HG03565 (cell line): Measurements from ENCODE around the gene MID1.

Experiments
- ATAC-seq: cut with Tn5 transposase; IDR thresholded peaks from one replicate; pipeline ENCODE4 v1.9.1; 2021; ENCODE audit warnings: mild to moderate bottlenecking, moderate library complexity; ENCODE audit not compliant: unreplicated experiment

The MID1 gene

DNA sequence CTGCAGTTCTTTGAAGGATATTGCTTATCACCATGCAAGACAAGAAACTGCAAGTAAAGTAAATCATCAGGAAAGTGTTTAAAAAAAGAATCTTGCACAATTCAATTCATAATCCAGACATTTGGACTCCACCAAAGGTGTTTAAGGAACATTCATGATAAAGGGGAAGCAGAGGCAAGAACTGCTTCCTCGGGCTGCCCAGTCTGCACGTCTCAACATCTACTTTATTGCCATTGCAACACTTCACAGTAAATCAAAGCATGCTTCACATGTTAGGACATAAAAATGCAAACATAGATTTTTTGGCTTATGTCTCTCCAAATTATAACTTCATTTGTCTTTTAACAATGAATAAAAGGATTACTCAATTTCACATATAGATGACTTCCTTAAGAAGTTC lies 42.5 kb downstream of the MID1 start:
- ATAC-seq = no peak

DNA sequence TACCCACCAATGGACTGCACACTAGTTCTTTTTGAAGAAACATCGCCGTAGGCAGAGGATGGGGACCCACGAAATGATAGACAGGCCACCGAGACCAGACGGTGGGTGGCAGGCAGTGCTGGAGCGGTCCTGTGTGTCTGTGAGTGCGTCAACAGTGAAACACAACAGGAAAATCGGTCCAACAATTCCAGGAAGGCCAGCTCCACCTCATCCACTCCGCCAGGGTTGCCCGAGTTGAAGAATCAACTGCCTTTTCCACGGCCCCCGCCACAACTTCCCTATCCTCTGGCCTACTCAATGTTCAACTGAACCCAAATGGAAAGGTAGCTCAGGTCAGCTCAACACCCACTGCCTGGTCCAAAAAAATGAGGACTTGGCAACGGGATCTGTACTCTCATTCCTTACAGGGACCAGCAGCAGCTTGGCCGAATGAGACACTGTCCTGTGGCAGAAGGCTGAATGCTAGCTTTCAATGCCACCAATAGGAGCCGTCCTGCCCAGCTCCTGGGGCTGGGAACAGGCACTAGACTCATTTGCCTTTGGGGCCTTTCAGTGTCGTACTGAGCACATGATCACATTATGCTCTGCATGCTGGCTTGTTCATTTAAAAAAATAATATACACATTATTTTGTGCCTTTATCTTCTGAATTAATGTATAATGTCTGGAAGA lies 43.5 kb downstream of the MID1 start:
- ATAC-seq = no peak

DNA sequence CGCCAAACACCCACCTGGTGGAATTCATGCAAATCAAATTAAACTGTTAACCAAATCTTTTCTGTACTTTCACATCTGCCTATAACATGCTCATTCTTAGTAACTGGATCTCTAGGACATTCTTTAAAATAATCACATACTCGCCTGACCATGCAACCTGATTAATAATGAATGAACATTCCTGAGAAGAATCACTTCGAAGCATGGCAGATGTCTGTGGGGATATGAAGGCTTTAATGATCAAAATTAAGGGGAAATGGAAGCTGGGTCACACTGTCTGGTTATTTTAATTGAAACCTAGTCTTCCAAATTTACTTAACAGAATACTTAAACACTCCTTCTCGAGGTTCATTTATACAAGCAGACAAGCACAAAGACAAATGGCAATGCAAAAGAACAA lies 44.2 kb downstream of the MID1 start:
- ATAC-seq = no peak

DNA sequence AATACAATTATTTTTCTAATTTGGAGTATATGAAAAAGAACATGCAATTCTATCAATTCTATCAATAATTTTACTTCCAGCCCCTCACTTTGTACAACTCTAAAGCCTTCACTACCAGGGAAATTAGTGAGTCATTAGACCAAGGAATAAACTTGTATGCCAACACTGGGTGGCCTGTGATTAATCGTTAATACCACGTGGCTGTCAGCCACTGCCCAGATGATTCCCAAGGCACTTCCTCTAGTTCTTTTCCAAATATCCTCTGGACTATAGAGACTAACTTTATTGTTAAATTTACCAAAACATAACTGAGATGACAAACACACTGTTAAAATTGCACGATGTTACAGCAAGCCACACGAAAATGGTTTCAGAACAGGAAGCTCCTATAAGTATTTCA lies 45.7 kb downstream of the MID1 start:
- ATAC-seq = no peak

DNA sequence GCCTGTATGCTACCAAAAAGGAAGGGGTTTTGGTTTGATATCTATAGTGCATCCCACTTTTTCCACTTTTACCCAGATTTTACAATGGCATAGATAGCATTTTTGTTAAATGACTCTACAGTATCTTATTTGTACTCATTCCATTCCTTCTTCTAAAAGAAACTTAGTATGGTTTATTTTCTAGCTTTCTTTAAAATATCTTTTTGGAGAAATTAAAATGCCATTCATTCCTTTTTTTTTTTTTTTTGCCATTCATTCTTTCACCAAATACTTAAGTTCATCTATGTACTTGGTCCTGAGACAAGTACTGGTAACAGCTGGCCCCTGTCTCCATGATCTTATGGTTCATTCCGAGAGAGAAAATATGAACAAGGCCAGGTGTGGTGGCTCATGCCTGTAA lies 49.1 kb downstream of the MID1 start:
- ATAC-seq = no peak

DNA sequence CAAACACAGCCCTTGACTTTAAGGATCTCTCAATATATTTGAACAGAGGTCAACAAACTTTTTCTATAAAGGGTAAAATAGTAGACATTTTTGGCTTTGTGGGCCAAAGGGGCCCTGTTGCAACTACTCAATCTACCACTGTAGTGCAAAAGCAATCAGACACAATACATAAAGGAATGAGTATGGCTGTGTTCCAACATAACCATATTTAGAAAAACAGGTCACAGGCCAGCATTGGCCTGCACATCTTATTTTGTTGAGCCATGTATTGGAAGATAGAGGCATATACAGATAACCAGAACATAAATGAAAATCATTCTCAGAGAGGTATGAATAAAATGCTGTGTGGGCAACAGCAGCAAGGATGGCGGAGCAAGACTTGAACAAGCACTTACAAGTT lies 49.8 kb downstream of the MID1 start:
- ATAC-seq = no peak

DNA sequence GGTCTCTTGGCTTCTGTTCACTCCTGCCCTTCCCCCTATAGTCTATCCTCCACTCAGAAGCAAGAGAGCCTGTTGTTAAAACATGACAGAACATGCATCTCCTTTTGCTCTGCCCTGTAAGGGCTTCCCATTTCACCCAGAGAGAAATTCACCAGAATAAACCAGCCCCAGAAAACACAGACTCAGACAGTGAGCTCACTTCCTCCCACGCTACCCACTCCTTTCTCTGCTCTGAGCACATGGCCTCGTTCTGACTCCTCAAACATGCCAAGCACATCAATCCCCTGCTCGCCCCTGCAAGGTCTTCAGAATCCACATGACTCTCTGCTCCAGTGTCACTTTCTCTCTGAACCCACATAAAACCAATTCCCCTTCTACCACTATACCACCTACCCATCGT lies 50.4 kb downstream of the MID1 start:
- no peak for ATAC-seq

DNA sequence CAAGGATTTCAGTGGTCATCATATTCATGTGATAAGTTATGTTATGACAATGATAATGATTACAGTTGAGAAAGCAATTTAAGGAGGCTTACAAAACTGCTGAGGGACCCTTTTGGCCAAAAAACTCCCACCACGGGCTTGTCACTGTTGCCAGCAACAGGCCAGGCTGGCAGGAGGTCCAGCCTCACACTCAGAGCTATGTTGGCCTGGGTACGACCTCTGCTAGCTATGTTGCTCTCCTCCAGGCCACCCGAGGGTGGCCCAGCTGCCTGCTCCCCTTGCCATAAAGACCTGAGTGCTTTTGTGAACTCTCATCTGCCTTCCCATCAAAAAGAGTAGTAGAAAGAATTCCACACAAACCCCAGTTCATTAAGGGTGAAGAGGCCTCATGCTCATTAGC lies 52.0 kb downstream of the MID1 start:
- ATAC-seq = no peak

DNA sequence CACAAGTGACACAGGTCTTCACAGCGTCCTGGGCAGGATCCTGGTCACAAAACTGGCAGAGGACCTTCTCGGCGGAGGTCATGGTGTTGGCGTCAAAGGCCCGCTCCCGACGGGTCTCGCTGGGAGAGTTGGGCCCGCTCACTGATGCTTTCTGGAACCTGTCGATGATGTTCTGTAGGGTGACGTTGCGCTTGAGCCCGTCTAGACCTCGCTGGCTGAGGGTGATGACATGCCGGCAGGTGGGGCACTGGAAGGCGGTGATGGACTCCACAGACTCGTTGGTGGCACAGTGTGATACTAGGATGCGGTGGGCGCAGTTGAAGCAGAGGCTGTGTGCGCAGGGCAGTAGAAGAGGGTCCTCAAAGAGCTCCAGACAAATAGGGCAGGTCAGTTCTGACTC lies 53.2 kb downstream of the MID1 start:
- no peak for ATAC-seq

DNA sequence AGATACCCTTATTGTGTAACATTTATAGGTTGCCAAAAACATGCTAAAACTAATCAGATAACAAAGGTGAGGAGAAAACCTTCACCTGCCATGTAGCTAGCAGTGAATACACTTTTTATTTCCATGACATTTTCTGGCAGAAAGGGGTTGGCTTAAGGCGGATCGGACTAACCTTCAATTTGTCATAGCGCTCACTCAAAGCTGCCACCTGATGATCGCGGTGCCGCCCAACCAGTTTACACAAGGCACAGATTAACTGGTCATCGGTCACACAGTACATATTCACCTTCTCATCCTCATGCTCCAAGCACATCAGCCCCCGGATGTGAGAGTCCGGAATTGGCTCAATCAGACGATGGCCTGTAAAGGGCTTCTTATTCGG lies 53.7 kb downstream of the MID1 start:
- no peak for ATAC-seq

DNA sequence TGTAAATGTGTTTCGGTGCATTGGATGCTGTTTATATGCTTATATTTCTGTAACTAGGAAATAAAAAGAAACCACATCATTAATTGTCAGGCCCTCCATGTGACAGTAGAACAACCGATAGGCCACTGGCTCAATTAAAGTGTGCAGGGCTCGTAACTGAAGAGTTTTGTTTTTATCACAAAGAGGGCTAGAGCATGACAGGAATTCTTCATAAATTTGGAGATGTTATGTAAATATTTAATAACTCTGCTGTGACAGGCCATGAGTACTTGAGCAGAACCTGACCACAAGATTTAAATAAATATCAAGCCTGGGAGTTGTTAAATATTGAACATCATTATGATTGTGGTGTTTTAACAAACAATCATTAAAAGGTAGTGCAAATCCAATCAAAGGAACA lies 55.9 kb downstream of the MID1 start:
- ATAC-seq = no peak

DNA sequence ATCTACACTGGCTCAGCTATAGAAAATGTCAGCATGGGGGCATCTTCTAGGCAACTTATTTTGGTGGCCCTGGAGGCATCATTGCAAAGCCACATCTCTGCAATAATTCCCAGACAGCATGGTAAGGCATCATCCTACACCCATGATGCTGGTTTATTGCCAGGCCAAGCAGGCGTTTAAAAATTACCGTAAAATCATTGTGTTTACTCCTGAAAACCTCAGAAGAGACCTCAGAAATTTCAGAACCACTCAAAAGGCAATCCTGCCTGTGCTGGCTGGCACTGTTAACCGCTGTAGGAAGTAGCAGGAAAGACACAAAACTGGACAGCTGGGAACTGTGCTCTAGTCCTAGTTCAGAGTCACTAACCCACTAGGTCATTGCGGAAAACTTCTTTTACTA lies 63.2 kb downstream of the MID1 start:
- ATAC-seq = no peak

DNA sequence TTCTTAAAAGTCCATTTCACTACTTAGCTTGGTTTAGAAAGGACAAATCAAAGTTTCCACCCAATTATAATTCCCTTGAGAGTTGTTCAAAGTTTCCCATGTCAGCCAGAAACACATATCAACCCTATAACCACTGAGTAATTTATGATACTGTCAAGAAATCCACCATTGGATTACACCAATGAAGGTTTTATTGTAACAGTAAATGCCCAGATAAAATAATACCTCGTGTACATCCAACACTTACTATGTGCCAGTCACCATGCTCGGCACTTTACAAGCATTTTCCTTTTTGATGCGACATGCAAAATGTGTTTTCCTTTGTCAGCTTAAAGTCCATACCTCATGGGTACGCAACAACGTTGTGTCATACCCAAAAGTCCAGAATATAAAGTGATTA lies 64.0 kb downstream of the MID1 start:
- no peak for ATAC-seq

DNA sequence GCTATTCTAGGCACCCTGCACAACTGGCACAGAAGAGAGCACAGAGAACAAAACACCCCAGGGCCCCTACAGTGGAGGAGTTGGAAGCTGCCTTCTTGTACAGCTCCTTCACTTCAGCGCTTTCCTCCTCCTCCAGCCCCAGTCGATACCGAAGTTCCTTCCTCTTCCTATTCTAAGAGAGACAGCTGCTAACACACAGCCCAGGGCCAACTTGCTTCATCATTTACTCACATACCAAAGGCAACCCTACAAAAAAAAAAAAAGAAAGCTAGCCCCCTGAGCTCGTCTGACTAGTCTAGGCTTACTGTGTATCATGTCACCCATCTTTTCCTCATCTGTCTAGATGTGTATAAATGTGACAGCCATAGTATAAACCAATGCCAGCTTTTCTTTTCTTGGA lies 64.5 kb downstream of the MID1 start:
- no peak for ATAC-seq

DNA sequence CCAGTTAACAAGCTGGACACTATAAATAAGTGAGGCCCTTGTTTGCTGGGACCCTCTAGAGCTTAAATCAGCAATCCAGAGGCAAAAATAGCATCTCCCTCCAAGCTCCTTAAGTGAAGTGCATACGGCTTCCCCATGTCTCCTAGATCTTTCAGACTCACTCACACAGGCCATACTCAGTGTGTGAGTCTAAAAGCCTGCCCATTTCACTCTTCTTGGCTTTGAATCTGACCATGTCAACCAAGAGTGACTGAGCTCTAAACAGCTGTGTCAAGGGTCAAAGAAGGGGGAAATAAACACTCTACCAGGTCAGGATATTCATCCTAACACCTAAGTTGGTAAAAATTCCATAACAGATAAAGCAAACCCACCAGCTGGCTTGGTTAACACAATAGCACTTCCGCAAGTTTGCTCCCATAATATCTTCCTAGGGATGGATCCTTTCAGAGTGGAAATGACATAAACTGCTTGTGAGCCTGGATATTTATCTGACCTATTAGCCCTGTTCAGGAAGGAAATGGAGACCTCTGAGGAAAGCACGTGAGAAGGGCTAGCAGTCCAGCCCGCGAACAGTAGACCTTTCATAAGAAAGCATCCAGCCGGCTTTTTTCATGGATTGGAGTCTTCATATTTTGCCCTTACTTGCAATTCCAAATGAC lies 65.6 kb downstream of the MID1 start:
- no peak for ATAC-seq

DNA sequence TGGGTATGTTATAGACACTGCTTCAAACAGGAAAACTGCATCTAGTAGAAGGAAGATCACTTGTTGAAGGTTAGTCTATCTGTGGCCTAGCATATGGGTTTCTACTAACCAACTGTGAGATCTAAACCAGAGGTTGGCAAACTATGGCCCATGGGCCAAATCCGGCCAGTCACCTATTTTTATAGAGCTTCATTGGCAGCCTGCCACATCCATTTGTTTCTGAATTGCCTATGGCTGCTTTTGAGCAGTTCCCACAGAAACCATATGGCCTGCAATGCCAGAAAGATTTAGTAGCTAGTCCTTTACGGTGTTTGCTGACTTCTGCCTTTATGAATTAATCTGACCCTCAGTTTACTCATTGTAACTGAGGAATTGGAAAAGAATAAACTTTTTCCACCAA lies 71.1 kb downstream of the MID1 start:
- no peak for ATAC-seq

DNA sequence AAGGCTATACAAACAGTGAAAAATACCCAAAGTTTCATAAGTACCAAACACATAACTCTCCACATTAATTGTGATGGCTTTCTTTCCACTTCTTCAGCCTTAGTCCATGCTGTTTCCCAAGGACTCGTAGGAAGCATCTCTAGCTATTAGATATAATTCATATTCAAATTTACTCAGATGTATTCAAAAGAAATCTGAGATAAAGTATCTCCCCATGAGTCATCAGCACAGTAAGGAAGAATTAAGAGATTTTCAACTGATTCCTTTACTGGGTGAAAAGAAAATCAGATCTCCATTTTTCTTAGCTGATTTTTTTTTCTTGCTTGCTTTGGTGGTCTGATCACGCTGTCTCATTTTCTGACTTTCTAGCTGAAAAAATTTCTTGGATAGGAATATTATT lies 71.7 kb downstream of the MID1 start:
- no peak for ATAC-seq

DNA sequence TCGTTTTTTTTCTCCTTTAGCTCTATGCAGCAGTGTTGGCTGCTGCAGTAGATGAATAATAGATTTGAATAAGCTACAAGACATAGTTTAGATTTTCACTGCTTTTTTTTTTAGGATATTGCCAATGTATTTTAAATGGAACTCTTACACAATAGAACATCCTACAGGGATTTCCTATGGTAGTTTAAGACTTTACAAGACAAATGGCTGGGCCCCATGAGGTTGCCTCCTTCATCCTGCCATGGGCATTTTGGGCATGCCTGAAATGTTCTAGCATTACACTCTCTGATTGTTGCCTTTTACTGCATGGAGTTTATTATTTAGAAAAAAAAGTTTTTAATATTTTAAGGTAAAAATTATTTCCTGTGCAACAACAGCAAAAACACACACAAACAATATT lies 74.5 kb downstream of the MID1 start:
- no peak for ATAC-seq

DNA sequence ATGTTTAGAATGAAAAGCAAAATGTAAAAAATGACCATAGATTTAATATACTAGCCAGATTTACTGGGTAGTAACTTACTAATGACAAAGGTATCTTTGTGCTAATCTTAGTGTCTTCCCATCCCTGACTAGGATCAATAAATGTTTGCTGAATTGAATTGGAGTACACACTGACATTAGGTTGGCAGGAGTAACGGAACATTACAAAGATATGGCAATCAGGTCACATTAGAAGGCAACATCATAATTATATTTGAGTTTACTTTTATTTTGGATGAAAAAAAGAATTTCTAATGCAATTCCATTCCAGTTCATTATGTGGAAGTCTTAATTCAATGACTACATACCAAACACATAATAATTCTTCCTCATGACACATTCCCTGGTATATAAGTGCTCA lies 77.8 kb downstream of the MID1 start:
- ATAC-seq = no peak

DNA sequence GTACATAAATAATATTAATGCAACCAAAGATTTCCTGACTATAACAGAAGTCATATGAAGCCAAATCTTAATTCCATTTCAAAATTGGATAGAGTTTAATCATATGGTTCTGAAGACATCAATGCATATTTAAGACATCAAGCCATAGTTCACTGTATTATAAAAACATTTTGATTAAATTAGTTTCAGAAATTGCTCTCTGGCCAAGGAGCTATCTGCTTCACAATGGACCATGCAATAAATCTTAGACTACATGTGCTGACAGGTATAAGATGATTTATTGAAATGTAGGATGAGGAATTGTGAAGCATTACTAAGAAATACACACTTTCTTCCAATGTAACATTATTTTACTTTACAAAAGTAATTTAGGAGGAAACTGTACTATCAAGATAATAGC lies 81.6 kb downstream of the MID1 start:
- ATAC-seq = no peak

DNA sequence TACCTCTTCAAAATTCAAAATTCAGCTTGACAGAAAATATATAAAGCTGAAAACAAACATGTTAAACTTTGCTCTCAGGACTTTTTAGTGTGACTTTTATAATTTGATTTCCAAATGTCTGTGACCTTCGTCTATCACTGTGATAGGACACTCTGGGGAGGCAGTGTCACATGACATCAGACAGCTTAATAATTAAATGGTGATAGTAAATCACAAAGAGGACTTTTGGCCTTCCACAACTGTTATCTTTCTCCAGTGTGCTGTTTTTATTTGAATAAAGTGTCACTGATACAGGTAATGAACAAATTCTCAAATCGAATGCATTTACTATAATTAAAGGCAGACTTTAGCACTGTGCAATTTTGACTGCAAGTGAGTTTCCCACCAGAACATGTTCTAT lies 83.1 kb downstream of the MID1 start:
- ATAC-seq = no peak

DNA sequence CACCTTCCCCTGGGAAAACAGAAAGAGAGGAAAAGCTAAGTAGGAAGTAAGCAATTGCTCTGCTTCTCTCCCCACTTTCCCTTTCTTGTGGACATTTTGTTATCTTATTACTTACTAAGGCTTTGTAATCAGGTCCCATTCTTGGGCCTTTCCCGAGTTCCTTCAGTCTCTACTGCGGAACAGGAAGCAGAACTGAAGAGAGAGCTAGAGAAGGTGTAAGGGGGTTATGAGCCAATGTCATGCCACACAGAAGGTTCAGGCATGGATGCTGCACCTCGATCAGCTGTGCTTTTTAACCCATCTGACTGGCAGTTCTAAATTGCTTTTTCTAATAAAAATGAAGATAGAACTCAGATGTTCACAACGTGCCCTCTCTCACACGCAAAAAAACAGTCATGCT lies 83.6 kb downstream of the MID1 start:
- ATAC-seq = no peak

DNA sequence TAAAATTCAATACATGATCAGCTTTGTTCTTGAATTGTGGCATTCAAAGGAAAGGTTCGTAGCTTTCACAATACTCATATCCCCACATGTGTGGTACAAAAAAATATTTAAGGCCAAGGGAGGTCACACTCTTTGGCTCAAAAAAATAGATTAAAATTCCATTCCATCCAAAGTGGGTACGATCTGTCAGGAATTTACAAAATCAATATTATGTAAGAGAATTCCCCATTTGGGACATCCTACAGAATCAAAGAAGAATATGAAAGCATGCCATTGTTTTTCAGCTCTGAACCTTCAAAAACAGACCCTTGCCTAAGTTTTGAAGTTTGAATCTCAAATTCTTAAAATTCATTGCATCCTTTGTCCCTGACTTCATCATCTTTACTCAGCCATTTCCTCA lies 85.8 kb downstream of the MID1 start:
- ATAC-seq = no peak
